ENCODE data around the gene RHOBTB3. TPM values are rescaled to one million over a fixed set of nuclear protein-coding genes. Genes with fewer than 3 reads are reported as not detected.

RHOBTB3 gene
- total and polyA plus RNA-seq, 10 of the 15 experiments (the other 5 are each of a cell fraction or from before 2014, with no cell fraction given) = 3.6 to 42.8 (median 8.4) TPM

DNA sequence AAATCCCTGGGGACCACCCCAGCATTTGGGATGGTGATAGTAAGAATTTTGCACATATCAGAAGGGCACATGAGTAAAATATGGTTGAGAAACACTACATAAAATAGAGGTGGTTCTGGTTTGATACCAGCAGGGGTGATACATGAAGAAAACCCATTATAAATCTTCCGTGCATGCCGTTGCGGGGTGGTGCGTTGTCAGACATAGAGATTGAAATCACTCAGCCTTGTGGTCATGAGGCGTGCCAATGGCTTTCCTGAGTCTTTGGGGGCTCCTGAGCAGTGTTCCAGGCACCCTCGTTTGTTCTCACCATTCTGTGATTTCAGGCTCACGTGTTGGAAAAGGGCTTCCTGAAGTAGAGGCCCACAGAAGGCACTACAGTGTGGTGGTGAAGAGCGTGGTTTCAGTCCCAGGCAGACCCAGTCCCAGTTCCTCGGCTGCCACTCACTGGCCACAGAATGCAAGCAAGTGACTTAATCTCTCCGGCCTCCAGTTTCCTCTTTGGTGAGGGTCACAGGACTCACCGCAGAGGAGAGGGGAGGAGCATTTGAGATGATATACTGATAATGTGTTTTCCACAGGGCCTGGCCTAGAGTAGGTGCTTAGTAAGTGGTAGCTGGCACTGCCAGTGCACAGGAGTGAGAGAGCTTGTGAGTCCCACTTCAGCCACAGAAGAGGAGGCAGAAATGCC lies 111.9 kb downstream of the RHOBTB3 start (continued):
- TF ChIP-seq, protein P1, sequence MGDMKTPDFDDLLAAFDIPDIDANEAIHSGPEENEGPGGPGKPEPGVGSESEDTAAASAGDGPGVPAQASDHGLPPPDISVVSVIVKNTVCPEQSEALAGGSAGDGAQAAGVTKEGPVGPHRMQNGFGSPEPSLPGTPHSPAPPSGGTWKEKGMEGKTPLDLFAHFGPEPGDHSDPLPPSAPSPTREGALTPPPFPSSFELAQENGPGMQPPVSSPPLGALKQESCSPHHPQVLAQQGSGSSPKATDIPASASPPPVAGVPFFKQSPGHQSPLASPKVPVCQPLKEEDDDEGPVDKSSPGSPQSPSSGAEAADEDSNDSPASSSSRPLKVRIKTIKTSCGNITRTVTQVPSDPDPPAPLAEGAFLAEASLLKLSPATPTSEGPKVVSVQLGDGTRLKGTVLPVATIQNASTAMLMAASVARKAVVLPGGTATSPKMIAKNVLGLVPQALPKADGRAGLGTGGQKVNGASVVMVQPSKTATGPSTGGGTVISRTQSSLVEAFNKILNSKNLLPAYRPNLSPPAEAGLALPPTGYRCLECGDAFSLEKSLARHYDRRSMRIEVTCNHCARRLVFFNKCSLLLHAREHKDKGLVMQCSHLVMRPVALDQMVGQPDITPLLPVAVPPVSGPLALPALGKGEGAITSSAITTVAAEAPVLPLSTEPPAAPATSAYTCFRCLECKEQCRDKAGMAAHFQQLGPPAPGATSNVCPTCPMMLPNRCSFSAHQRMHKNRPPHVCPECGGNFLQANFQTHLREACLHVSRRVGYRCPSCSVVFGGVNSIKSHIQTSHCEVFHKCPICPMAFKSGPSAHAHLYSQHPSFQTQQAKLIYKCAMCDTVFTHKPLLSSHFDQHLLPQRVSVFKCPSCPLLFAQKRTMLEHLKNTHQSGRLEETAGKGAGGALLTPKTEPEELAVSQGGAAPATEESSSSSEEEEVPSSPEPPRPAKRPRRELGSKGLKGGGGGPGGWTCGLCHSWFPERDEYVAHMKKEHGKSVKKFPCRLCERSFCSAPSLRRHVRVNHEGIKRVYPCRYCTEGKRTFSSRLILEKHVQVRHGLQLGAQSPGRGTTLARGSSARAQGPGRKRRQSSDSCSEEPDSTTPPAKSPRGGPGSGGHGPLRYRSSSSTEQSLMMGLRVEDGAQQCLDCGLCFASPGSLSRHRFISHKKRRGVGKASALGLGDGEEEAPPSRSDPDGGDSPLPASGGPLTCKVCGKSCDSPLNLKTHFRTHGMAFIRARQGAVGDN (IDR thresholded peaks at IDR 0.05) = peak; percentile 63; the same call in 1 of the 2 replicates
- TF ChIP-seq CBFB (IDR thresholded peaks at IDR 0.05; ENCODE audit: low read depth) = peak; percentile 71
- no peak for TF ChIP-seq EP300 (IDR thresholded peaks at IDR 0.05; ENCODE audit: borderline replicate concordance in 1 of 2, control insufficient read depth in 1 of 2, low read depth in 2 of 2, low read length in 2 of 2)
- peak; percentile 76 for TF ChIP-seq IKZF1 (conservative IDR thresholded peaks at IDR 0.05)

DNA sequence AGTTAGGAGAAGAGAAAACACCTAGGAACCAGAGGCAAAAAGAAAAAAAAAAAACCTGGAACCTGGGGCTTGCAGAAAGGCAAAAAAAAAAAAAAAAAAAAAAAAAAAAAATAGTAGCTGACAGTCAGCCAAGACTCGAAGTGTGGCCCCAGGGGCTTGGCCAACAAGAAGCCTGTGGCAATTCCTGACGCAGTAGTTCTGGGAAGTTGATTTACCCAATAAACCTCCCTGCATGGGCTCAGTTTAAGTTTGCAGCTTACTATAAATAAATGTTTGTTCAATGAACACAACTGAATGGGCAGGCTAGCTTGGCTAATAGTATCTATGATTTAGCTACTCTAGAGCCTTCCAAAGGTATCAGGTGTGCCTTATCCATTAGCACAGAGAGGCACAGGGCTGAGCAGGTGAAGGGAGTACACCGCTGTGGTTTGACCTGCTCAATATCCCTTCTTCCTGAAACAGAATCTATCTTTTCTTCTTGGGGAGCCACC lies 112.6 kb downstream of the RHOBTB3 start:
- Histone ChIP-seq H4K20me1 (ENCODE audit: control insufficient read depth, insufficient read depth) (no peaks in the 10 kb centered on the region), H3K4me2 (ENCODE audit: control insufficient read depth, insufficient read depth) (no peak overlapping the region), H3K4me1 (ENCODE audit: control insufficient read depth, insufficient read depth, low read length) (peaks cover 23% of the 10 kb centered on the region), H3K4me3 (no peak overlapping the region), H3K27ac (ENCODE audit: control insufficient read depth, insufficient read depth) (no peak overlapping the region), H3K27me3 (replicated peaks in 1 of 2; ENCODE audit: control insufficient read depth in 2 of 2, insufficient read depth in 2 of 2, low read length in 1 of 2) (no peaks in the 10 kb centered on the region), H2AFZ (ENCODE audit: control insufficient read depth, low read depth, low read length) (no peak overlapping the region), H3K9me3 (replicated peaks; ENCODE audit: control insufficient read depth, insufficient read depth, low read length) (no peaks in the 10 kb centered on the region), H3K9ac (ENCODE audit: control insufficient read depth, insufficient read depth, low read length) (no peak overlapping the region), H3K36me3 (ENCODE audit: control insufficient read depth in 2 of 2, insufficient read depth in 2 of 2, low read length in 1 of 2) (no peaks in the 10 kb centered on the region), H3K79me2 (ENCODE audit: control insufficient read depth, insufficient read depth, low read length) (no peaks in the 10 kb centered on the region)
- CTCF ChIA-PET = interaction anchor here (0.8 to 17.6 kb wide), 23 partner anchors 9 to 758 kb away, joined by 3 to 653 read pairs (median 6); partner anchors contain the start of genes GLRX, RFESD and RHOBTB3
- intact Hi-C loops (cut with micrococcal nuclease; ENCODE audit: unreplicated experiment) (loop anchor here (1.0 to 10.0 kb wide), 3 partner anchors 62 to 289 kb away; partner anchors contain the start of genes ARSK and SKIC3), in situ Hi-C loops (cut with MboI) (no loop called here)
- no peak for TF ChIP-seq ZSCAN29 (IDR thresholded peaks at IDR 0.05)
- TF ChIP-seq, protein P2, sequence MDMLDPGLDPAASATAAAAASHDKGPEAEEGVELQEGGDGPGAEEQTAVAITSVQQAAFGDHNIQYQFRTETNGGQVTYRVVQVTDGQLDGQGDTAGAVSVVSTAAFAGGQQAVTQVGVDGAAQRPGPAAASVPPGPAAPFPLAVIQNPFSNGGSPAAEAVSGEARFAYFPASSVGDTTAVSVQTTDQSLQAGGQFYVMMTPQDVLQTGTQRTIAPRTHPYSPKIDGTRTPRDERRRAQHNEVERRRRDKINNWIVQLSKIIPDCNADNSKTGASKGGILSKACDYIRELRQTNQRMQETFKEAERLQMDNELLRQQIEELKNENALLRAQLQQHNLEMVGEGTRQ (IDR thresholded peaks at IDR 0.05; ENCODE audit: borderline replicate concordance, low read depth, low read length) = no peak
- TF ChIP-seq SMARCA5 (IDR thresholded peaks at IDR 0.05) = no peak
- TF ChIP-seq NR2C1 (IDR thresholded peaks at IDR 0.05) = no peak
- no peak for TF ChIP-seq SUPT20H (IDR thresholded peaks at IDR 0.05; ENCODE audit: borderline replicate concordance, control insufficient read depth, low read depth, low read length)
- ATAC-seq (no peak), DNase-seq (ENCODE audit: low read depth, low spot score) (no peak), FAIRE-seq (no peak)
- POLR2A ChIA-PET = interaction anchor here (0.6 to 1.7 kb wide), 9 partner anchors 11 to 224 kb away, joined by 3 to 6 read pairs (median 5); no protein-coding TSS in a partner anchor
- RAD21 ChIA-PET (ENCODE audit: unreplicated experiment) = interaction anchor here (0.6 to 11.7 kb wide), 22 partner anchors 10 to 1299 kb away, joined by 3 to 209 read pairs (median 4); partner anchors contain the start of genes ARSK, GLRX, LIX1 and RFESD
- no TSS peak for BruUV-seq (replicated peaks)
- WGBS (ENCODE audit: insufficient coverage, insufficient replicate concordance, low lambda C conversion rate, missing lambda C conversion rate) = 97% methylated on average over 3 of the region's 3 CpGs
- SMC1A ChIA-PET (ENCODE audit: uncharacterized antibody, unreplicated experiment) = interaction anchor here (0.7 to 21.9 kb wide), 22 partner anchors 9 to 493 kb away, joined by 3 to 622 read pairs (median 6); partner anchors contain the start of genes GLRX and RFESD
